HCEC 1CT (cell line): ENCODE data around the gene TLL1.

Experiments
- DNase-seq: peaks from one replicate; pipeline ENCODE4 v3.0.0-alpha.2; 2017

TLL1 gene

GRCh38 chr4:166066936-166067335, 193.9 kb downstream of the TLL1 start:
- no peak for DNase-seq

GRCh38 chr4:166067915-166068314, 194.9 kb downstream of the TLL1 start:
- no peak for DNase-seq

- DNase-seq: no peak
Observed at GRCh38 chr4:166073783-166074182, 200.7 kb downstream of the TLL1 start.

GRCh38 chr4:166075599-166075998, 202.6 kb downstream of the TLL1 start:
- no peak for DNase-seq

- no peak for DNase-seq
Observed at GRCh38 chr4:166077782-166078181, 204.7 kb downstream of the TLL1 start.

- DNase-seq: peak; percentile 3
Observed at GRCh38 chr4:166078383-166078782, 205.3 kb downstream of the TLL1 start.

- peak; percentile 4 for DNase-seq
Observed at GRCh38 chr4:166078955-166079354, 205.9 kb downstream of the TLL1 start.

GRCh38 chr4:166087569-166087968, 214.5 kb downstream of the TLL1 start:
- DNase-seq: no peak

GRCh38 chr4:166088576-166088975, 215.5 kb downstream of the TLL1 start:
- DNase-seq: no peak

GRCh38 chr4:166091146-166091545, 218.1 kb downstream of the TLL1 start:
- DNase-seq: no peak

- DNase-seq: peak; percentile 39
Observed at GRCh38 chr4:166091912-166092510, 219.0 kb downstream of the TLL1 start.

GRCh38 chr4:166092797-166093290, 219.8 kb downstream of the TLL1 start:
- DNase-seq: no peak

- no peak for DNase-seq
Observed at GRCh38 chr4:166104623-166105022, 231.6 kb downstream of the TLL1 start.

GRCh38 chr4:166121897-166122296, 248.9 kb downstream of the TLL1 start:
- DNase-seq: peak; percentile 14

GRCh38 chr4:166123546-166123945, 250.5 kb downstream of the TLL1 start:
- no peak for DNase-seq

GRCh38 chr4:166128403-166128802, 255.4 kb downstream of the TLL1 start:
- peak; percentile 76 for DNase-seq

- DNase-seq: no peak
Observed at GRCh38 chr4:166134285-166134684, 261.2 kb downstream of the TLL1 start.

- DNase-seq: no peak
Observed at GRCh38 chr4:166140951-166141350, 267.9 kb downstream of the TLL1 start.

- DNase-seq: peak; percentile 75
Observed at GRCh38 chr4:166143227-166143626, 270.2 kb downstream of the TLL1 start.

GRCh38 chr4:166144607-166145006, 271.6 kb downstream of the TLL1 start:
- peak; percentile 39 for DNase-seq

- no peak for DNase-seq
Observed at GRCh38 chr4:166146806-166147540, 273.9 kb downstream of the TLL1 start.
